Measurements from ENCODE around the gene MSH3. TPM values are rescaled to one million over a fixed set of nuclear protein-coding genes. Genes with fewer than 3 reads are reported as not detected.

MSH3 gene
- total RNA-seq, 1 donor from 2014 or later = 8.7 TPM

DNA sequence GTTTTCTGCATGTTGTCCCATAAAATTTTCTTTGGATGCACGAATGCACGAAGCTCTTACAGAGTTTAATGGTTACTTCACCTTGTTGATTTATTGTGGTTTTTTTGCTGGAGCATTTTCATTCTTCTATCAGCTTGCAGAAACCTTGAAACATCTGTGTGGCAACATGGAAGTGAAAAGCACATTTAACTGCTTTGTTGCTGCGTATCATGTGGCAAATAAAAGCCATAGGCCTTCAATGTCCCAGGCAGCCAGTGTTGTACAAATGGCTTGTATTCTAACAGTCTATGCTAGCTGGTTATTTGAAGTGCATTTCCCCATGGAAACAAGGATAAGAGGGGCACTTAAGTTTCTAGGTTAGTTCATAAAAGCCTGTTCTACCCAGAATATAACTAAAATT is 263.2 kb downstream of the MSH3 start:
- DNase-seq = no peak

DNA sequence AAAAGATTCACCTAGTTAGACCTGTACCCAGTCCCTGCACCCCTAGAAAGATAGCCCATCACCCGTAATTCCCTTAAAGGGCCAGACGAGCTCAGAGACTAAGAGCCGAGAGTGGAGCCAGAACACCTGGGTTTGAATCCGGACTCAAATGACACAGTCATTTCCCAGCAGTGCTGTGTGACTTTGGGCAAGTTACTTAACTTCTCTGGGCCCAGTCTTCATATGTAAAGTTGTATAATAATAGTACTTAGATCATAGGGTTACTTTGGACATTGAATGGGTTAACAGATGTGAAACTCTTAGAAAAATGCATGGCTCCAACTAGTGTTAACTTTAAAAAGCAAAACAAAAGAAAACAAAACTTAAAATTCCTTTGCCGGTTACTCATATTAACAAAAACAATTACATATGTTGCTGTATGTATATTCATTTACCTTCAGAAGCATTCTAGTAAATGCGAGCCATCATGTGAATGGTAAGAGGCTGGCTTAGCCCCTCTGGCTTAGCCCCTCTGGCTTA is 265.3 kb downstream of the MSH3 start:
- no peak for DNase-seq

DNA sequence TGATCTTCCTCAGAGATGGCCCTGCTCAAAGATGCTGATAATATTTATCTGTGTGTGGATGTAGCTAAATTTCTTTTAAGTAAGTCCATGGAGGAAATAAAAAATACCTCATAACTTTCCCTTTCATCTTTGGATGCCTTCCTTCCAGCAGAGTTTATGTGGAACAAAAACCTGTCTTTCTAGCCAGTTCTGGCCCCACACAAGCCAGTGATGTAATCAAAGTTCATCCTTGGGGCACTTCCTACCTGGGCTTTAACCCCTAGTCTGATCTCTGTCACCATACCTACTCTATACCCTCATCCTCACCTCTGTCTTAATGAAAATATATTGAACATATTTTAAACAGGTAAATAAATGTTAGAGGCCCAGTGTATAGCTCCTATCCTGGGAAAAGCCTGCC is 265.9 kb downstream of the MSH3 start:
- DNase-seq = no peak

DNA sequence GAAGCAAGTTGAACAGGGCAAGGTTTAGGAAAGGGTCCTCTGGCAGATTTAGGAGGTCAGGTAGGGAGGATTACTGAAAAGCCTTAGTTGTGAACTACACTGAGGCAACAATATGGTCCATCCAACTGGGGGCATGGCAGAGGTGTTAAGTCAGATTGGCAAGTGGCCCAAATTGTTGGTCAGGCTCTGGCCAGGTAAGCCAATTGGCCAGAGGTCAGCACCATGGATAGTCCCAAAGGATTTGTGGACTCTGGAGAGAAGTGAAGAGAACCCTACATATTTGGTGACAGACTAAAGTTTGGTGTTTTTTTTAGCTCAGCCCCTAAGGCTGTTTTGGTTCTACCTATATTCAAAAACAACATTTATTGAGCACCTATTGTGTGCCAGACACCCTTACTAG is 266.6 kb downstream of the MSH3 start:
- DNase-seq = no peak

DNA sequence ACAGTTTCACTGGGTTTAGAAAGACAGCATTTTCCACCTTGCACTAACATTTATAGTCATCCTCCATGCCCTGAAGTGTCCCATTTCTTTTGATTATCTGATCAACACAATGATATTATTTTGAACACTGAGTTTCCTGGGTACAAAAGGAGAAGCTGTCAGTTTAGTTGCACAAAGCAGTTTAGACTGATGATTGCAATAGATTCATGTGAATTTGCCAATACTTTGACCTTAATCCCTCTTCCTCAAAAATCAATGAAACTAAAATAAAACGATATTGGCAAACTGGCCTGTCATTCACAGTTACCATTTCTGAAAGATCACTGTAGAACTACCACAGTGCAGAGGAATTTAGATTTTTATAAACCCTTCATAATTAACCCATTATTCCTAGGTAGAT is 271.5 kb downstream of the MSH3 start:
- no peak for DNase-seq

Other genes with a start within 250 kb of the MSH3 start
- 44.1 and 52.5 TPM in 2 replicates for gene ZFYVE16, start 246.6 kb upstream of the MSH3 start, total RNA-seq
- 2.6 and 3.0 TPM in 2 replicates for gene FAM151B, start 166.6 kb upstream of the MSH3 start, total RNA-seq
- gene ANKRD34B, start 84.4 kb upstream of the MSH3 start, total RNA-seq = not detected in 2 replicates
- gene DHFR, start 331 bp downstream of the MSH3 start, total RNA-seq = 13.6 and 40.4 TPM in 2 replicates